Measurements from ENCODE around the gene CDYL2. TPM values are rescaled to one million over a fixed set of nuclear protein-coding genes. Genes with fewer than 3 reads are reported as not detected.

CDYL2 gene
- total RNA-seq, 6 donors from 2014 or later, result 6.0 to 16.7 (median 8.0) TPM

DNA sequence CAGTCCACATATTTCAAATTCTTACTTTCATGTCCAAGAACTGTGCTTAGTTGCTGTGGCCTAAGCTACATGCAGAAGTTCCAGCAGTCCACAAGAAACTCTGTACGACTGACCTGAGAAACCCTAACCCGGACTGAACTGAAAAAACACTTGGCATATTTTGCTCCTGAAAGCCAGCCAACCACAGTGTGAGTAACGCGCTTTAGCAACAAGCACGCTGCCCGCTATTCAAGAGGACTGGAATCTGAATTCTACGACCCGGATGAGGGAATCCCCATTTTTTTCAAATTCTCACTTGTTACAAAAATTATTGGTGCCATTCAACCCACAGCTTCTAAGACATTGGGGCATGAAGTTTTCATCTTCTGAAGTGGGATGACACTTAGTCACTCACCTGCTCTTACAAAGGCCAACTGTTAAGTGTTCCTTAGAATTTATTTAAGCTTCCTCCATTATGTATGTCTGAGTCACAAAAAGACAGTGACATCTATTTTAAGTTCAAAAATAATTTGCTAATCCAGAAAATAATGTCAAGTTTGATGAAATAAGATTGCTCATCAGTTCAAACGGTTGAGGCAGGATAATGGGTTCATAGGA lies 78.7 kb downstream of the CDYL2 start:
- H3K27ac ChIP-seq, result no peak overlapping the region
- ATAC-seq (ENCODE audit: low FRiP score in 2 of 2) (no peak), DNase-seq (no peak)
- no peak for TF ChIP-seq EP300 (IDR thresholded peaks at IDR 0.05)
- TF ChIP-seq POLR2A (IDR thresholded peaks at IDR 0.05), result no peak
- TF ChIP-seq, protein P1, sequence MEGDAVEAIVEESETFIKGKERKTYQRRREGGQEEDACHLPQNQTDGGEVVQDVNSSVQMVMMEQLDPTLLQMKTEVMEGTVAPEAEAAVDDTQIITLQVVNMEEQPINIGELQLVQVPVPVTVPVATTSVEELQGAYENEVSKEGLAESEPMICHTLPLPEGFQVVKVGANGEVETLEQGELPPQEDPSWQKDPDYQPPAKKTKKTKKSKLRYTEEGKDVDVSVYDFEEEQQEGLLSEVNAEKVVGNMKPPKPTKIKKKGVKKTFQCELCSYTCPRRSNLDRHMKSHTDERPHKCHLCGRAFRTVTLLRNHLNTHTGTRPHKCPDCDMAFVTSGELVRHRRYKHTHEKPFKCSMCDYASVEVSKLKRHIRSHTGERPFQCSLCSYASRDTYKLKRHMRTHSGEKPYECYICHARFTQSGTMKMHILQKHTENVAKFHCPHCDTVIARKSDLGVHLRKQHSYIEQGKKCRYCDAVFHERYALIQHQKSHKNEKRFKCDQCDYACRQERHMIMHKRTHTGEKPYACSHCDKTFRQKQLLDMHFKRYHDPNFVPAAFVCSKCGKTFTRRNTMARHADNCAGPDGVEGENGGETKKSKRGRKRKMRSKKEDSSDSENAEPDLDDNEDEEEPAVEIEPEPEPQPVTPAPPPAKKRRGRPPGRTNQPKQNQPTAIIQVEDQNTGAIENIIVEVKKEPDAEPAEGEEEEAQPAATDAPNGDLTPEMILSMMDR (IDR thresholded peaks at IDR 0.05), result no peak
- no peak for TF ChIP-seq POLR2AphosphoS5 (IDR thresholded peaks at IDR 0.05)
- no peaks in the 10 kb centered on the region for H3K36me3 ChIP-seq
- WGBS, 2 donors, result 73 to 76% methylated on average over 9 of the region's 9 CpGs
- no peaks in the 10 kb centered on the region for H3K27me3 ChIP-seq
- no peak overlapping the region for H3K4me3 ChIP-seq
- H3K9me3 ChIP-seq, result peaks cover 0 to 12% (median 0%) of the 10 kb centered on the region in 4 donors
- no peaks in the 10 kb centered on the region for H3K4me1 ChIP-seq

- Histone ChIP-seq H3K27me3 (no peaks in the 10 kb centered on the region), H3K36me3 (no peaks in the 10 kb centered on the region), H3K27ac (no peak overlapping the region), H3K9me3 (peaks cover 0 to 12% (median 0%) of the 10 kb centered on the region in 4 donors), H3K4me3 (no peak overlapping the region), H3K4me1 (peaks cover 0 to 3% (median 0%) of the 10 kb centered on the region in 4 donors)
- no peak for ATAC-seq (ENCODE audit: low FRiP score in 2 of 2)
- no peak for TF ChIP-seq EP300 (IDR thresholded peaks at IDR 0.05)
- no peak for TF ChIP-seq POLR2A (IDR thresholded peaks at IDR 0.05)
- TF ChIP-seq, protein P1 (IDR thresholded peaks at IDR 0.05), result no peak
- TF ChIP-seq POLR2AphosphoS5 (IDR thresholded peaks at IDR 0.05), result no peak
- DNase-seq, result no peak
Measured at GRCh38 chr16:80723981-80724380, 80.4 kb downstream of the CDYL2 start.

- Histone ChIP-seq H3K9me3 (peaks cover 0 to 12% (median 0%) of the 10 kb centered on the region in 4 donors), H3K4me1 (peaks cover 0 to 3% (median 0%) of the 10 kb centered on the region in 4 donors), H3K27ac (no peak overlapping the region), H3K36me3 (no peaks in the 10 kb centered on the region), H3K4me3 (no peak overlapping the region), H3K27me3 (no peaks in the 10 kb centered on the region)
- TF ChIP-seq POLR2A (IDR thresholded peaks at IDR 0.05) (no peak), POLR2AphosphoS5 (IDR thresholded peaks at IDR 0.05) (no peak)
- TF ChIP-seq, protein P1 (IDR thresholded peaks at IDR 0.05), result no peak
- ATAC-seq (ENCODE audit: low FRiP score in 2 of 2) (no peak), DNase-seq (no peak)
- 86 to 100% methylated on average over 2 to 4 of the region's 4 CpGs for WGBS, 2 donors
Measured at GRCh38 chr16:80723091-80723490, 81.3 kb downstream of the CDYL2 start.

- 75 to 79% methylated on average over 5 of the region's 5 CpGs for WGBS, 2 donors
- no peak overlapping the region for H3K27ac ChIP-seq
- H3K27me3 ChIP-seq, result no peaks in the 10 kb centered on the region
- no peaks in the 10 kb centered on the region for H3K36me3 ChIP-seq
- H3K4me3 ChIP-seq, result no peak overlapping the region
- TF ChIP-seq POLR2AphosphoS5 (IDR thresholded peaks at IDR 0.05) (no peak), POLR2A (IDR thresholded peaks at IDR 0.05) (no peak), EP300 (IDR thresholded peaks at IDR 0.05) (no peak)
- TF ChIP-seq, protein P1 (IDR thresholded peaks at IDR 0.05), result no peak
- no peak for DNase-seq
- peaks cover 0 to 3% (median 0%) of the 10 kb centered on the region in 4 donors for H3K4me1 ChIP-seq
- H3K9me3 ChIP-seq, result peaks cover 0 to 12% (median 0%) of the 10 kb centered on the region in 4 donors
- ATAC-seq (ENCODE audit: low FRiP score in 2 of 2), result no peak
Measured at GRCh38 chr16:80720804-80721371, 83.5 kb downstream of the CDYL2 start.

DNA sequence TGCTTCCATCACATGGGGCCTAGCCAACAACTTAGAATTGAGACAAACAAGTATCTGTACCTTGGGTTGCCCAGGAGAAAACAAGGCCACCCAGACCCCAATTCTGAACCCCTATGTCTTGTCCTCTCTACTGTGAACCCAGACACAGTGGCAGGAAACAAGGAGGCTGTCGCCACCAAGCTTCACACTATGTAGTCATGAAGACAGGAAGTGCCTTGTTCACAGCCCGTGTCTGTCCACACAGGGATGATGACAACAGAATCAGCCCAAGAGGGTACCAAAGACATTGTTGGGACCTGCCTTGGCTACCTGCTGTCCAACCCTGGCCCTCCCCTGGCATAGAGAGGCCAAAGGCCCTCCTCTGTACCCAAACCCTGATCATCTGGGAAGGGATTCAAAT lies 84.8 kb downstream of the CDYL2 start:
- H3K4me1 ChIP-seq, result peaks cover 0 to 3% (median 0%) of the 10 kb centered on the region in 4 donors

More for the DNA sequence above, 84.8 kb downstream of the CDYL2 start:
- ATAC-seq (ENCODE audit: low FRiP score in 2 of 2) (no peak), DNase-seq (no peak)
- Histone ChIP-seq H3K27me3 (no peaks in the 10 kb centered on the region), H3K36me3 (no peaks in the 10 kb centered on the region), H3K4me3 (no peak overlapping the region), H3K27ac (no peak overlapping the region), H3K9me3 (peaks cover 0 to 12% (median 0%) of the 10 kb centered on the region in 4 donors)
- WGBS, 2 donors, result 75 to 83% methylated on average over 1 to 2 of the region's 2 CpGs
- TF ChIP-seq POLR2AphosphoS5 (IDR thresholded peaks at IDR 0.05) (no peak), POLR2A (IDR thresholded peaks at IDR 0.05) (no peak), EP300 (IDR thresholded peaks at IDR 0.05) (no peak)
- TF ChIP-seq, protein P1 (IDR thresholded peaks at IDR 0.05), result no peak
